Amniotic epithelial cell (primary cell): ENCODE measurements around the gene SAP30L.

Source experiments
- DNase-seq: peaks from one replicate; pipeline ENCODE4 v3.0.0-alpha.2; 2010; ENCODE audit warnings: low read depth

SAP30L gene, protein sequence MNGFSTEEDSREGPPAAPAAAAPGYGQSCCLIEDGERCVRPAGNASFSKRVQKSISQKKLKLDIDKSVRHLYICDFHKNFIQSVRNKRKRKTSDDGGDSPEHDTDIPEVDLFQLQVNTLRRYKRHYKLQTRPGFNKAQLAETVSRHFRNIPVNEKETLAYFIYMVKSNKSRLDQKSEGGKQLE

GRCh38 chr5:154445422-154446194 lies at the start of gene SAP30L:
Gene SAP30L (plus strand): TSS chr5:154445997. CDS start chr5:154446605, 608 bp downstream.
- peak; percentile 87 for DNase-seq

GRCh38 chr5:154396128-154396527 lies 49.7 kb upstream of the SAP30L start:
- no peak for DNase-seq

DNA sequence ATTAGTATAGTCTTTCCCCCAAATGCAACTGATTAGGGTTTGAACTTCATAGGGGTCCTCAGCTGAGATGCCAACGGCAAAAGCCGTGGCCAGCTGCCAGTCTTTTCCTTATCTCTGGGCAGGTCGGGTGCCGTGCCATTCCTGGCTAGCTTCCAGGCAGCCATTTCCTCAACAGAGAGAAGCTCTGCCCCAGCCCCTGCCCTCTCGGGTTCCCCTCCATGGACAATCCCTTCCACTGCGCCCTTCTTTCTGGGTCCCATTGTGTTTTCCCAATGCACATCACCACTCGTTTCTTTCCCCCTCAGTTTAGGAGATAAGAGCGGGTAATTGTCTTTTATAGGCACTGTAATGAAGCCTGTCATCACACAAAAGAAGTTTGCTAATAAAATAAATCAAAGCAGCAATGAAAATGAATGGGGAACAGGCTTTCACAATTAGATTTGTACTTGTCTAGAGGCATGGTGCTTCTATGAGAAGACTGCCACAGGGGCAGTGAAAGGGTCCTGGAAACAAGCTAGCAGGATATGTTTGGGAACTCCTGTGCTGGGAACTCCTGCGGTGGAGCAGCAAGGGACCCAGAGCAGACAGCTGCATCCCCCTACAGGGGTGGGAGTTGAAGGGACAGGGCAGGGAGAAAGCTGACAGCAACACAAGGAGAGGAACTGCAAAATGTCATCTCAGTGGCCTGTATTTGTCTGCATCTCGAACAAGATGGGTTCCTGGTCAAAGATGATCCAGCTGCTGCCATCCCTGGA lies 48.0 kb upstream of the SAP30L start:
- DNase-seq, result no peak

DNA sequence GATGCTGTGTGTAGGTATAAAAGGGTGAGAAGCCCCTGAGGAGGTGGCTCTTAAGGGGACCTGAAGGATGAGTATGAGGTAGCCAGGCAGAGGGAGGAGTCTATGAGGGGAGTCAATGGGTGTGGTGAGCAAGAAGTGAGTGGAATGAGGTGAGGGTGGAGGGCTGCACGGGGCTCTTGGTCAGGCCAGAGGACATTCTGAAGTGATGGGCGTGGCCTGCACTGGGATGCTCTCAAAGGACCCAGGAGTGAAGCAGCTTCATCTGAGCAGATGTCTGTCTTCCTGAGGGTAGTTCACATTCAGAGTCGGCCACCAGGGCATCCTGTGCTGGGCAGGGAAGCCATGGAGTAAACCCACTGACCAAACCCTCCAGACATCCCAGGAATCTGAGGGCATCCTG lies 45.1 kb upstream of the SAP30L start:
- DNase-seq, result no peak

DNA sequence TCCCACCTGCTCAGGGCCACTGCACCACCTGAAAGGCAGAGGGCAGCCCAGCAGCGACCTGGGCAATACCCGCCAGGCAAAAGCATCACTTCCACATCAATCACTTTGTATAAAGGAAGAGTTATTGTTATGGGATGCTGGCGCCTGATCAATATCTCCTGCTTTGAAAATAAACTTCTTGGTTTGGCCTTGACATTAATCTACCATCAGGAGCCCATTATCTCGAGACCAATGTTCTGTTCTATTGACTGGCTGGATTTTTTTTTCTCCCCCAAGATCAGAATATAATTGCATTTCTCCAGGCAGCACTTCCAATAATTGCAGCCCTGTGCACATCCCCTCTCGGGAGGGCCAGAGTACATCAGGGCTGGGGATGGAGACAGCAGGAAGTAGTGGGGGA lies 44.4 kb upstream of the SAP30L start:
- no peak for DNase-seq

DNA sequence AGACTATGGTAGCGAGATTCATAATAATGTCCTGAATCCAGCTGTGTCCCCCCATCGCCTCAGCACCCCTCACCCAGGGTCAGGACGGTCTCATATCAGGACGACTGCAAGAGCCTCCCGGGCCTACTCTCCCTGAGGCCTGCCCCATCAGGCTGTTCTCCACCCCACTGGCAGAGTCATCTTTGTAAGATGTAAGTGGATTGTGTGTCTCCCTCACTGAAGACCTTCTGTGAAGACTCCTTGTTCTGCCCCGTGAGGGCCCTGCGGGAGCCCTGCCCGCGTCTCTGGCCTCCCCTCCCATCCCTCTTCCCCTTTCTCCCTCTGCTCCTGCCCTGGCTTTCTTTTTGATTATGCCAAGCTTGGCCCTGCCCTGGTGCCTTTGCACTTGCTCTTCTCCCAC lies 43.9 kb upstream of the SAP30L start:
- no peak for DNase-seq

DNA sequence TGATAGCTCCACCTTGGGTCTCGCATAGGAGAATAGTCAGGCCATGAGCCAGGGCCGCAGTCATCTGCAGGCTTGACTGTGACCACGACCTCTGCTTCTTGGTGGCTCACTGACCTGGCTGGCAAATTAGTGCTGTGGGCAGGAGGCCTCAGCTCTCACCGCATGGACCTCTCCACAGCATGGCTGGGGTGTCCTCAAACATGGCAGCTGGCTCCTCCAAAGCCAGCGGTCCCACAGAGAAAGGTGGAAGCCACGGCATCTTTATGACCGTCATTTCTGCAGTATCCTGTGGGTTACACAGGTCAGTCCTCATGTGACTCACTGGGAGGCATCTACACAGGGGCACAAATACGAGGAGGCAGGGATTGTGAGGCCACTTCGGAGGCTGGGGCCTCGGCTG lies 43.2 kb upstream of the SAP30L start:
- no peak for DNase-seq

DNA sequence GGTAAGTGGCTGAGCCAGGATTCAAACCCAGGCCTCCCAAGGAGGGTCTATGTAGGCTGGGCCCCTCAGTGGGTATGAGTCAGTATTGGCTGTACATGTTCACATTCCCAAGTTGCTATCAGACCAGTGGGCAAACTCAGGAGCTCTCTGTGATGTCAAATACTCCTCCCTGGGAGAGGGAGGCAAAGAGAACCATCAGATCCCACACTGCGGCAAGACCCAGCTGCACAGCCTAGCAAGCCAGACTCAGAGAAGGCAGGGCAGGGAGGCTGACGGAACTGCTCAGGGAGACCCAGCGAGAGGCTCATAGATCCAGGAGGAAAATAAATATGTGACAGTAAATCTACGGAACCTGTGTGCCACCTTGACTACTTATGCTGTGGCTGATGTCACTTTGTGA lies 42.6 kb upstream of the SAP30L start:
- peak; percentile 43 for DNase-seq

- DNase-seq, result peak; percentile 45
Observed at GRCh38 chr5:154403776-154404387, 41.9 kb upstream of the SAP30L start.

- DNase-seq, result peak; percentile 56
Observed at GRCh38 chr5:154405078-154405792, 40.6 kb upstream of the SAP30L start.

DNA sequence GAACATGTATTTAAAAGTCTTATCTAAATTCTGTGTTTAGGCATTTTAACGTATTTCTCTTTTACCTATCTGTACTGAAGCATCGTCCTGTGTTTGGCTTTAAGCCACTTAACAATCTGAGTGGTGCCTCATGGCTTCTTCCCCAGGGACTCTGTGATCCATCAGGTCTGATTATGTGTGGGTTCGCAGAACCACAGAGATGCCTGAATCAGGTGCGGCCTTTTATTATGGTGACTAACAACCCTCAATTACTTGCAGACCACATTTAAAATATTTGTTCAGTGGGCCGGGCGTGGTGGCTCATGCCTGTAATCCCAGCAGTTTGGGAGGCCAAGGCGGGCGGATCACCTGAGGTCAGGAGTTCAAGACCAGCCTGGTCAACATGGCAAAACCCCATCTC lies 39.6 kb upstream of the SAP30L start:
- DNase-seq, result peak; percentile 80

DNA sequence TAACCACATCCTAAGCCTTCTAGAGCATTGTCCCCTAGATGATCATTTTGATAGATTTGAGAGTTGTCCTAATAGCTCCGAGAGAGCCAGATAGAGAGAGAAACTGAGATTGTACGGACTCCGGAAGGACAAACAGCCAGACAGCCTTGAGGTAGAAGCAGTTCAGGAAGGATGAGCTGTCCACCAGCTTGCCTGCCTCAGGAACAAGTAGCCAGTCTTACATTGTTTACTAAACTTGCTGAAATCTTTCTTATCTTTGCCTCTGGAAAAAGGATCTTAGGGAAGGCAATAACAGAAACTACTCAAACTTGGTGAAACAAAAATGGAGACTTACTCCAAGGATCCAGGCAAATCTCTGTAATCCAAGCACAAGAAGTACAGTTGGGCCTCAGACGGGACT lies 39.0 kb upstream of the SAP30L start:
- DNase-seq, result peak; percentile 73

DNA sequence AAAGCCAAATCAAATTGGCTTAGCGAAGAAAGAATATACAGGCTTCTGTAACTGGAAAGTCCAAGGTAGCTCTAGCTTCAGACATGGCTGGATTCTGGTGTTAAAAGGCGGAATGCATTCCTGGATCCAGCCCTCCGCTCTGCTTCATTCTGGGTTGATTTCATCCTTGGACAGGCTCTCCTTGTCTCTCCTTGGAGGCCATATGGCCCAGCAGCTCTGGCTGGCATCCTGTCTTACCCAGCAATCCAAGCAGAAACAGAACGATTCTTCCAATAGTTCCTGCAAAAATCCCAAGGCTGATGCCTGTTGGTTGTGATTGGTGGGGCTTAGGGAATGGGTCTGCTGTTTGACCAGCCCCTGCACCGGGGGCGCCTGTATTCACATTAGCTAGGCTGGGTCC lies 37.0 kb upstream of the SAP30L start:
- DNase-seq, result no peak

DNA sequence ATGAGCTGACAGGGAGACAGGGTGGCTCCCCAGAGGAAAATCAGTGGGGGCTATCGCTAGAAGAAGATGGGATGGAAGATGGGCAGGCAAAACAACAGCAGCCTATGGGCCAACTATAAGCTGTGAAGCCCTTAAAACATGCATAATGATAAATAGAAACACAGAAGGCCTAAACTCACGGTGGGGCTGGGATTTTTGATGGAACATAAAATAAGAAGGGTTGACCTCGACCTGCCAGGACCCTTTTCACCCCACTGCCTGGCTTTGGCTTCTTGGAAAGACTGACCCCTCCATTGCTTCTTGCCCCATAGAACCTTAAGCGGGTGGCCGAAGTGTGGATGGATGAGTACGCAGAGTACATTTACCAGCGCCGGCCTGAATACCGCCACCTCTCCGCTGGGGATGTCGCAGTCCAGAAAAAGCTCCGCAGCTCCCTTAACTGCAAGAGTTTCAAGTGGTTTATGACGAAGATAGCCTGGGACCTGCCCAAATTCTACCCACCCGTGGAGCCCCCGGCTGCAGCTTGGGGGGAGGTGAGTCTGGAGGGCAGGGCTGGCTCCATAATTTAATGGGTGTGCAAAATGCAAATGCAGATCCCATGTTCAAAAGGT lies 36.5 kb upstream of the SAP30L start:
- DNase-seq, result no peak

GRCh38 chr5:154410008-154410407 lies 35.8 kb upstream of the SAP30L start:
- DNase-seq, result no peak

DNA sequence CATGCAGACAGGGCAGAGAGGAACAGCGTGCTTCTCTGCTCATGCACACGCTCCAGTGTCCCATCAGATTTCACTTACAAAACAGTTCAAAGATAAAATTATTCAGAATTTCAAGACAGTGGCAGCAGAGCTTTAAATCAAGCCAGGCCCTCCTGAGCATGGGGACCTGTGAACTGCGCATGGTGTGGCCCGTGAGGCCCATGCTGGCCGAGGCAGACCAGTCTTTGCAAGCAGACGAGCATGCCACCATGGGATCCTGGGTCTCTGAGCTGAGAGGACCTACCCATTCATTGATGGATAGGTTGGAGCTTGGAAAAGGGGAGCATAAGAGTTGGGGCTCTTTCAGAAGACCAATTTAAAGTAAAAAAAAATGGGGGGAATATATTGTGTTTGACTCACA lies 35.0 kb upstream of the SAP30L start:
- no peak for DNase-seq

DNA sequence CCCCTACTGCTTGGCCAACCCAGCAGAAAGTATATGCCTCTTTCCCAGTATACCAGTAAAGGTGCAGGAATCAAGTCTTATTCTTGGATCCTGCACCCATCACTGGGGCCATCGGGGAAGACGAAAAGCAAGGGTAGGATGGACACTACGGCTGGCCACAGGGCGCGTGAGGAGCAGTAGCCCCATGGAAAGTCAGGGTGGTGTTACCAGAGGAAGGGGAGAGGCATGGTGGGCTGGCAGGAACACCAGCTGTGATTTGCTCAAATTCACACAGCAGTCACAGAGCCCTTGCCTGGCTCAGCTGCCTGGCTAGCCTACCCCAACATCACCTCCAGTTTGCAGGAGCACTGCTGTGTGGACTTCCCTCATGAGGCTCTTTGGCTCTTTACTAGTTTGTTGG lies 34.5 kb upstream of the SAP30L start:
- DNase-seq, result no peak

DNA sequence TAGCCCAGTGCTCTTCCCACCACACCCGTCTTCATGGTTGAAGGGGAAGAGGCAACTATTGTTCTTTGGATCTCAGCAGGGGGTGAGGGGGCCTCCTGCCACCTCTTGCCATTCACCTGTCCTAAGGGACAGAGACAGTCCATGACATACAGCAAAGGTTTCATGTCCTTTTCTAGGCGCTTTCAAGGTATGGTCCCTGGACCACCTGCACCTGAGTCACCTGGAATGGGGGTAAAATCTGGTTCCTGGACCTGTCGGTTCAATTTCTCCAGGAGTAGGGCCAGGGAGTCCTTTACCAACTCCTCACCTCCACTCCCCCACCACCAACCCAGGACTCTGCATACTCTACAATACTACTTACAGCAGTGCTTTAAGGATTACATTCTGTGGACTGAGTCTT lies 33.5 kb upstream of the SAP30L start:
- DNase-seq, result no peak

DNA sequence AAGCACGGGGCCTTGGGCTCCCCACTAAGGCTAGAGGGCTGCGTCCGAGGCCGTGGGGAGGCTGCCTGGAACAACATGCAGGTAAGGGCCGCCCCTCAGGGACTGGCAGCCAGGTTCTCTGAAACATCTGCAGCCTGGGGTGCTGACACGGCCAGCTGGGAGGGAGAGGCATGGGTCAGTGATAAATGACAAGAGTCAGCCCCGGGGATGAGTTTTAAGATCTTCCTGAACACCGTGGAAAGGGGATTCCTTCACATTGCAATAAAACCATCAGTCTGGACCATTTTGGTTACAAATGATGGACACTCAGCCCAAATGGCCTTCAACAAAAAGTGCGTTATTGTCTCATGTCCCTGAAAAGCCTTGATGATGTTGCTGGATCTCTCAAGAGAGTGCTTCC lies 32.9 kb upstream of the SAP30L start:
- DNase-seq, result no peak

DNA sequence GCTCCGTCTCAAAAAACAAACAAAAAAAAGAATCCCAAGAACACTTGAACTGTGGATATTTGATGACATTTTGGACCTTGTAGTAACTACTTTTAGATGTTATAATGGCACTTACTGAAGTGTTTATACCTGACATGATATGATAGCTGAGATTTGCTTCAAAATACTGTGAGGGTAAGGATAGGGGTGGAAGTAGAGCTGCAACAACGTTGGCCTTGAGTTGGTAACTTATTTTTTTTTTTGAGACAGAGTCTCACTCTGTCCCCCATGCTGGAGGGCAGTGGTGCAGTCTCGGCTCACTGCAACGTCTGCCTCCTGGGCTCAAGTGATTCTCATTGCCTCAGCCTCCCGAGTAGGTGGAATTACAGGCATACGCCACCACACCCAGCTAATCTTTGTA lies 30.7 kb upstream of the SAP30L start:
- DNase-seq, result no peak

- DNase-seq, result no peak
Observed at GRCh38 chr5:154418344-154418820, 27.4 kb upstream of the SAP30L start.

DNA sequence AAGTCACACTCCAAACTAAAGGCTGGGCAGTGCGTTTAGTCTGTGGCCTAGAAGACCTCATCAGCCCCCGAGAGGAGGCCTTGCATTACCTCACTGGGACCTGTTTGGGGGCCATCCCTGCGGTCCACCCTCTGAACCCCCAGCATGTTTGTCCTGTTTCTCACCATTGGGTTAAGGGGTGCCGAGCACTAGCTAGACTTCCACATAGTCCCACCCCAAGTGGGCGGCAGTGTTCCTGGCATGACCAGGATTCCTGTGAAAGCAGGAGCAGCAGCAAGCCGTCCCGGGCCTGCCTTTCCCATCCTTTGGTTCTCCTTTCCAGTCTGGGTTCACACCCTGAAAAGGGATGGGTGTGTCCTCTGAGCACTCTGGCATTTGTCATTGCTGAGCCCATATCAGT lies 26.6 kb upstream of the SAP30L start:
- DNase-seq, result no peak
